Measurements from ENCODE around the gene TRAF2.

- TF ChIP-seq POLR2AphosphoS5 (IDR thresholded peaks at IDR 0.05; ENCODE audit: low read depth, low read length) (no peak), POLR2A (IDR thresholded peaks at IDR 0.05; ENCODE audit: low read depth, low read length) (no peak)
Measured at GRCh38 chr9:136946228-136947027, 60.1 kb downstream of the TRAF2 start.

Measured in GM12892 (cell line).